GM13977 (cell line): ENCODE measurements around the gene RNLS.

Experiments
- DNase-seq: peaks from one replicate; pipeline ENCODE4 v3.0.0; 2012; ENCODE audit warnings: low spot score
- in situ Hi-C: fragments of 300-500 bp; cut with MboI; formaldehyde crosslinking; loops from one replicate; pipeline ENCODE4 v1.12.0; 2022; ENCODE audit warnings: low sequenced_read_pairs, low pct_unique_long_range_greater_than_20kb, mixed read lengths, inconsistent platforms; ENCODE audit not compliant: unreplicated experiment
- TF ChIP-seq, protein P1 (sequence below): IDR thresholded peaks from 2 replicates; pipeline ENCODE4 v1.5.1; 2012; ENCODE audit warnings: mild to moderate bottlenecking, control low read depth; ENCODE audit not compliant: insufficient read depth; ENCODE audit errors: extremely low read depth, missing control alignments

RNLS gene

GRCh38 chr10:88477343-88478085 lies 105.6 kb downstream of the RNLS start:
- DNase-seq = no peak
- in situ Hi-C loops = no loop called here

DNA sequence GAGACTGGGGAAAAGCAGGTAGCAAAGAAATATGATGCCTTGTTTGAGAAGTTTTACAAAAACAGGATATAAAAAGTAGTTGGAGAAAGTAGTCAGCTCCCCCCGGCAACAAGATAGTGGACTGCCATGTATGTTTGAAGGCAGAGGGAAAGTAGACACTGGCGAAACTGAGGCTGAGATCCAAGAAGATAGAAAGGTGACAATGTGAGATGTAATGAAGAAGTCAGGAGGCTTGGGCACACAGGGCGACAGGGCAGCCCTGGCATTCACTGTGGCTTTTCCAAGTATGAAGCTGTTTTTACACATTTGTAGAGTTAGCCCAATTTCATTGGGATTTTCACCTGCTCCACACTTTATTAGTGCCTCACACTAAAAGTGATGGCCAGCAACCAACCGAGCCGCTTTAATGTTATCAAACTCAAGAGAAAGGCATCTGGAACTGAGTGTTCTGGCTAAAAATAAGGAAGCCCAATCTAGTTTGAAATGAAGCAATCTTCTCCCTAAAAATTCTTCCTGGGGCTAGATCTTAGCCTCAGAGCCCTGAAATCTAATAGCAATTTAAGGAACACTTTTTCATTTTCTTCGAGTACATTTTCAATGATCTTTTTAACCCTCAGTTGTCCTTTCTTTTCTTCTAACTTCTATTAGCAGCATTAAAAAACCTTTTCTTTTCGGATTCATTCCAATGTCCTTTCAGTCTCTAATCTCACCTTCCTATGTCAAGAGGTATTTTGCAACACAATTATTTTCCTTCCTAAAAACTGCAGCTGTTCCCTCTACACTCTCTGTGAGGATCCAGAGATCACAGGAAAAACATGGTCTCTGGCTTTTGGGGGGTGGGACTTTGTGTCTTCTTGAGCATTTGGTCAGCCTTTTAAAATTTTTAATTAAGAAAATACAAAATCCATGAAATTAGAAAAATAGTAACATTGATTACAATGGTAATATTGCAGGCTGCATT lies 108.0 kb downstream of the RNLS start:
- in situ Hi-C loops = no loop called here
- DNase-seq = no peak
- TF ChIP-seq, protein P1, sequence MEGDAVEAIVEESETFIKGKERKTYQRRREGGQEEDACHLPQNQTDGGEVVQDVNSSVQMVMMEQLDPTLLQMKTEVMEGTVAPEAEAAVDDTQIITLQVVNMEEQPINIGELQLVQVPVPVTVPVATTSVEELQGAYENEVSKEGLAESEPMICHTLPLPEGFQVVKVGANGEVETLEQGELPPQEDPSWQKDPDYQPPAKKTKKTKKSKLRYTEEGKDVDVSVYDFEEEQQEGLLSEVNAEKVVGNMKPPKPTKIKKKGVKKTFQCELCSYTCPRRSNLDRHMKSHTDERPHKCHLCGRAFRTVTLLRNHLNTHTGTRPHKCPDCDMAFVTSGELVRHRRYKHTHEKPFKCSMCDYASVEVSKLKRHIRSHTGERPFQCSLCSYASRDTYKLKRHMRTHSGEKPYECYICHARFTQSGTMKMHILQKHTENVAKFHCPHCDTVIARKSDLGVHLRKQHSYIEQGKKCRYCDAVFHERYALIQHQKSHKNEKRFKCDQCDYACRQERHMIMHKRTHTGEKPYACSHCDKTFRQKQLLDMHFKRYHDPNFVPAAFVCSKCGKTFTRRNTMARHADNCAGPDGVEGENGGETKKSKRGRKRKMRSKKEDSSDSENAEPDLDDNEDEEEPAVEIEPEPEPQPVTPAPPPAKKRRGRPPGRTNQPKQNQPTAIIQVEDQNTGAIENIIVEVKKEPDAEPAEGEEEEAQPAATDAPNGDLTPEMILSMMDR = no peak

More at GRCh38 chr10:88477343-88478085, 105.6 kb downstream of the RNLS start:
- TF ChIP-seq, protein P1 = no peak

GRCh38 chr10:88473989-88474883 lies 108.9 kb downstream of the RNLS start:
- TF ChIP-seq, protein P1 = no peak
- in situ Hi-C loops = no loop called here
- no peak for DNase-seq

DNA sequence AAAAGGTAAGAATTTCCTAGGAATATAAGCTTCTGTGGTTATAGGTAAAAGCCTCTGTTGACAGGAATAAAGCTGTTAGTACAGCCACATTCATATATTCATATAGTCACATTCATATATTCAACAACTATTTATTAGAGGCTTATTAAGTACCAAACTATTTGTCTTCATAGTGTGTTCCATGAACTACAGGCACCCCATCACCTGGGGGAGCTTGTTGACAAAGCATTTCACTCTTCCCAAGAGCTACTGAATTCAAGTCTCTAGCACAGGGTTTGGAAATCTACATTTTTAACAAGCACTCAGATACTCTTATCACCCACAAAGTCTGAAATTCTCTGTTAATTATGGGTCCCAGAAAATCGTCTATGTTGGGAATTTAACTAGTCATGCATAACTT lies 110.6 kb downstream of the RNLS start:
- in situ Hi-C loops = no loop called here
- DNase-seq = no peak
- TF ChIP-seq, protein P1 = no peak

DNA sequence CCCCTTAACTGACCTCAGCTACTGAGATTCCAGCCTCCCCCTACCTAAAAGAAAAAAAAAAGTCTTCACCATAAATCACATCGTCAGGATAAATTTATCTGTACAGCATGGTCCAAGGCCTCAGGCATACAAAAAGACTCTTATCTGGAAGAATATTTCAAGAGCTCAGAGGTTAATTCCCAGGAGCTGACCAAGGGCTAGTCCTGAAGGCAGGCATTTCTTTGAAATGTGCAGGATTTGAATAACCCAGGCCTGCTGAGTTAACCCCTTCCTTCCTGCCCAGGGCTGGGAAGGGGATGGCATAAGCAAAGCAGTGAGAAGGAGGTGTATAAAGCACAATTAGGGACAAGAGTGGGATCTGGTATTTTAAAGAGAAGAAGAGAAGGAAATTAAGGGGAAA lies 111.2 kb downstream of the RNLS start:
- TF ChIP-seq, protein P1 = no peak
- in situ Hi-C loops = no loop called here
- no peak for DNase-seq
